HG03571 (cell line): ENCODE measurements around the gene GTF2H4.

Experiments
- ATAC-seq: cut with Tn5 transposase; IDR thresholded peaks from one replicate; pipeline ENCODE4 v1.9.1; 2021; ENCODE audit not compliant: unreplicated experiment

The GTF2H4 gene

GRCh38 chr6:30882204-30882758 is 25.7 kb upstream of the GTF2H4 start:
- ATAC-seq: no peak

GRCh38 chr6:30882759-30883684 is 25.0 kb upstream of the GTF2H4 start:
- no peak for ATAC-seq

GRCh38 chr6:30883685-30884520 is 24.1 kb upstream of the GTF2H4 start, which contains the start of gene DDR1:
DDR1 (plus strand) TSS chr6:30884519; CDS start chr6:30888730, 4,211 bp downstream.
- no peak for ATAC-seq

- no peak for ATAC-seq
Observed at GRCh38 chr6:30884521-30885480, 23.2 kb upstream of the GTF2H4 start.

- ATAC-seq: no peak
Observed at GRCh38 chr6:30885481-30885998, 22.5 kb upstream of the GTF2H4 start.

- no peak for ATAC-seq
Observed at GRCh38 chr6:30885999-30886896, 21.8 kb upstream of the GTF2H4 start.

- ATAC-seq: no peak
Observed at GRCh38 chr6:30886897-30887255, 21.1 kb upstream of the GTF2H4 start.

GRCh38 chr6:30887901-30888815 is 19.8 kb upstream of the GTF2H4 start:
- ATAC-seq: no peak

GRCh38 chr6:30888816-30889495 is 19.1 kb upstream of the GTF2H4 start:
- ATAC-seq: no peak

- ATAC-seq: no peak
Observed at GRCh38 chr6:30889496-30889885, 18.5 kb upstream of the GTF2H4 start.

- no peak for ATAC-seq
Observed at GRCh38 chr6:30889921-30890645, 17.9 kb upstream of the GTF2H4 start.

- no peak for ATAC-seq
Observed at GRCh38 chr6:30890646-30891449, 17.2 kb upstream of the GTF2H4 start.

- no peak for ATAC-seq
Observed at GRCh38 chr6:30891450-30891723, 16.6 kb upstream of the GTF2H4 start.

GRCh38 chr6:30891816-30892538 is 16.0 kb upstream of the GTF2H4 start:
- no peak for ATAC-seq

- ATAC-seq: no peak
Observed at GRCh38 chr6:30893001-30893591, 14.9 kb upstream of the GTF2H4 start.
